ENCODE results near the gene C6orf89. TPM values are rescaled to one million over a fixed set of nuclear protein-coding genes. Genes with fewer than 3 reads are reported as not detected.

Gene C6orf89
- total RNA-seq, 4 donors from 2014 or later = 7.8 to 41.8 (median 28.2) TPM

DNA sequence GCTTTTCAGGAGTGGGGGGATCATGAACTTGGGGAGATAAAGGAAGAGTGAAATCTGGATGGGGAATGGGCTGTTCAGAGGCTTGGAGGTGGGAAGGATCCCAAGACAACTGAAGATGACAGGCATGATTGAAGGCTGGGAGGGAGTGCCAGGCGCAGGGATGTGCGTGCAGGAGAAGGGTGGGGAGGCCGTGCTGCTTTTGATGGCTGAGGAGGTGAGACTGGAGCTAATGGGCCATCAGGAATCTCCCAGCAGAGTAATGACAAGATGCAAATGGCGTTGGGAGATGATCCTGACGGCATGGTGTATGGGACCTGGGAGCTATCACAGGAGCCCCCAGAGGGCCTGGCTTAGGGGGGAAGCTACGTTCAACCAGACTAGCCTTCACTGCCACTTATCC lies 48.1 kb upstream of the C6orf89 start:
- 92 to 96% methylated on average over 5 to 6 of the region's 6 CpGs for WGBS, 2 donors (ENCODE audit: low coverage in 1 of 2)
- in situ Hi-C loops (cut with MboI; ENCODE audit: low pct_ligation_motif_present in 1 of 4, low pct_unique_long_range_greater_than_20kb in 1 of 4, low sequenced_read_pairs in 3 of 4) = no loop called here
- no peak for DNase-seq
- TF ChIP-seq POLR2A (IDR thresholded peaks at IDR 0.05) (no peak), POLR2AphosphoS5 (IDR thresholded peaks at IDR 0.05) (no peak), EP300 (IDR thresholded peaks at IDR 0.05; ENCODE audit: low read depth) (no peak)
- TF ChIP-seq, protein P1, sequence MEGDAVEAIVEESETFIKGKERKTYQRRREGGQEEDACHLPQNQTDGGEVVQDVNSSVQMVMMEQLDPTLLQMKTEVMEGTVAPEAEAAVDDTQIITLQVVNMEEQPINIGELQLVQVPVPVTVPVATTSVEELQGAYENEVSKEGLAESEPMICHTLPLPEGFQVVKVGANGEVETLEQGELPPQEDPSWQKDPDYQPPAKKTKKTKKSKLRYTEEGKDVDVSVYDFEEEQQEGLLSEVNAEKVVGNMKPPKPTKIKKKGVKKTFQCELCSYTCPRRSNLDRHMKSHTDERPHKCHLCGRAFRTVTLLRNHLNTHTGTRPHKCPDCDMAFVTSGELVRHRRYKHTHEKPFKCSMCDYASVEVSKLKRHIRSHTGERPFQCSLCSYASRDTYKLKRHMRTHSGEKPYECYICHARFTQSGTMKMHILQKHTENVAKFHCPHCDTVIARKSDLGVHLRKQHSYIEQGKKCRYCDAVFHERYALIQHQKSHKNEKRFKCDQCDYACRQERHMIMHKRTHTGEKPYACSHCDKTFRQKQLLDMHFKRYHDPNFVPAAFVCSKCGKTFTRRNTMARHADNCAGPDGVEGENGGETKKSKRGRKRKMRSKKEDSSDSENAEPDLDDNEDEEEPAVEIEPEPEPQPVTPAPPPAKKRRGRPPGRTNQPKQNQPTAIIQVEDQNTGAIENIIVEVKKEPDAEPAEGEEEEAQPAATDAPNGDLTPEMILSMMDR (IDR thresholded peaks at IDR 0.05) = no peak
- H3K36me3 ChIP-seq = no peaks in the 10 kb centered on the region
- intact Hi-C loops (cut with DNase I; ENCODE audit: low total_unique reads) = no loop called here
- peaks cover 32% of the 10 kb centered on the region for H3K27me3 ChIP-seq
- H3K27ac ChIP-seq = no peak overlapping the region
- H3K4me3 ChIP-seq = no peak overlapping the region
- peaks cover 7 to 24% (median 19%) of the 10 kb centered on the region in 4 donors for H3K4me1 ChIP-seq
- H3K9me3 ChIP-seq = no peaks in the 10 kb centered on the region

DNA sequence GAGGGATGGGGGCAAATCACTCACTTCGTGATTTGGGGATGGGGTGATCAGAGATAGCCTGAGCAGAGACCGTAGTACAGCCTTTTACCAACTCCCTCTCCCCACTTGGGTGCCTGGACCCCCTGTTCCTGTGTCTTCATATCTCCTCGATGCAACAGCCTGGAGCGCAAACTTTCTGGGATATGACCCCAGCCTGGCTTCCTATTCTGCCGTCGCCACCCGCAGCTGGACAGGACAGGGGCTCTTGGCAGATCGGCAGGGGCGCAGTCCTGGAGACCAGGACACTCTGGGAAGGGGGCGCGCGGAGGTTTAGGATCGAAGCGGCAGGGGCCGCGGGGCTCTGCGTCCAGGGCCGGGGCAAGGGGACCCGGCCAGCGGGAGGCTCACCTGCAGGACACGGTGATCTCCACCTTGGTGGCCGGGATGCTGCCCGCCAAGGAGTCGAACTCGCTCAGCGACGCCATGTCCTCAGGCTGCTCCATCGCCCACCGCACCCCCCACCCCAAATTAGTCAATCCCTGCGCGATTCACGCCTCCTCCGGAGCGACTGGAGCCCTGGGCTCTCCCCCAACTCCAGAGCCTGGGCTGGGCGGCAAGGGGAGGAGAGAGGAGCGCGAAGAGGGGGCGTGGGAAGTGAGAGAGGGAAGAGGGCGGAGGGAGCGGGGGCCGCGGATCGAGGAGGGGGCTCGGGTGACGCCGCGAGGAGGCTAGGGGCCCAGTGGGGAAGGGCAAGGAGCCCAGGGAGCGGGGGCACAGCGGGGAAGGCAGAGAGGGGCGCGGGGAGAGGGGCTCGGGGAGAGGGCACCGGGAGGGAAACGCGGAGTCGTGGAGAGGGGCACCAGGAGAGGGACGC lies 46.6 kb upstream of the C6orf89 start, which contains the start of gene CPNE5:
CPNE5 (minus strand) TSS at position 549 of the 853 bp plus-strand sequence; CDS start at position 482, 67 bp downstream.
- peak within 1 kb of the TSS in 1 of 4 donors; percentile 53 for H3K27ac ChIP-seq

DNA sequence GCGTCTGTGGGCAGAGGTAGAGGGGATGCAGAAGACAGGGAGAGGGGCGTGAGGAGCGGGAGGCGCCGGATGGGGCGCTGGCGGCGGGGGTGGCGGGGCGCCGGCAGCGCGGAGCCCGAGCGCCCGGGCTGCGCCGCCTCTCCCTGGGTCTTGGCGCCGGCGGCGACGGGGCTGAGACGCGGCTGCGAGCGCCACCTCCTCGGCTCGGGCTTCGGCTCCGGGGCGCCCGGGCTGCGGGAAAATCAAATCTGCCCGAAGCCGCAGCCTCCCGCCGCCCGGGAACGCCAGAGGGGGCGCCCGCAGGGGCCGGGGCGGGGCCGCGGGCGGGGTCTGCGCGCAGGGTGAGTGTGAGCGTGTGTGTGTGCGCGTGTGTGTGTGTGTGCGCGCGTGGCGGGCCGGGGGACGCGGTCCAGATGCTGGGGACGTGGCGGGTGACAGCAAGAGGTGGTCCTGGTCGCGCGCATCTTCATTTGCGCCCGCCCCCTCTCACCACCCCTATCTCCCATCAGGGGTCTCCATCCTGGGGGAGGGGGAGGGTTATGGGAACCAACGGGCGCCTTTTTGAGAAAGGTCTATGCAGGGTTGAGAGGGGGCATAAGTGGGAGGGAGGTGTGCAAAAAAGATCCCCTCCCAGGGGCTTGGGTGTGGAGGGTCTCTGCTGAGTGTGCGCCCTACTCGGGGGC lies 45.9 kb upstream of the C6orf89 start:
- H3K4me1 ChIP-seq = peaks cover 7 to 24% (median 19%) of the 10 kb centered on the region in 4 donors
- H3K4me3 ChIP-seq = peak overlapping the region; percentile 29 to 52 (median 38)
- 1% methylated on average over 42 of the region's 70 CpGs; no CpG with 5 or more reads in 1 of the 2 donors for WGBS, 2 donors (ENCODE audit: low coverage in 1 of 2)
- no peak for DNase-seq
- peaks cover 32% of the 10 kb centered on the region for H3K27me3 ChIP-seq
- TF ChIP-seq EP300 (IDR thresholded peaks at IDR 0.05; ENCODE audit: low read depth) (no peak), POLR2A (IDR thresholded peaks at IDR 0.05) (no peak), POLR2AphosphoS5 (IDR thresholded peaks at IDR 0.05) (no peak)
- TF ChIP-seq, protein P1 (IDR thresholded peaks at IDR 0.05) = peak in 1 of 5 experiments; percentile 19
- H3K9me3 ChIP-seq = no peaks in the 10 kb centered on the region
- in situ Hi-C loops (cut with MboI; ENCODE audit: low pct_ligation_motif_present in 1 of 4, low pct_unique_long_range_greater_than_20kb in 1 of 4, low sequenced_read_pairs in 3 of 4) = loop anchor here in 1 of 4 donors (5.0 kb wide), 1 partner anchor 68 kb away; no protein-coding TSS in a partner anchor
- H3K27ac ChIP-seq = peak overlapping the region in 1 of 4 donors; percentile 53
- intact Hi-C loops (cut with DNase I; ENCODE audit: low total_unique reads) = no loop called here
- H3K36me3 ChIP-seq = no peaks in the 10 kb centered on the region

More for the DNA sequence above, 46.6 kb upstream of the C6orf89 start, which contains the start of gene CPNE5:
- intact Hi-C loops (cut with DNase I; ENCODE audit: low total_unique reads) = no loop called here
- Histone ChIP-seq H3K4me1 (peaks cover 7 to 24% (median 19%) of the 10 kb centered on the region in 4 donors), H3K4me3 (peak within 1 kb of the TSS; percentile 29 to 52 (median 38)), H3K27me3 (peaks cover 32% of the 10 kb centered on the region), H3K9me3 (no peaks in the 10 kb centered on the region), H3K36me3 (no peaks in the 10 kb centered on the region)
- in situ Hi-C loops (cut with MboI; ENCODE audit: low pct_ligation_motif_present in 1 of 4, low pct_unique_long_range_greater_than_20kb in 1 of 4, low sequenced_read_pairs in 3 of 4) = no loop called here
- no peak for DNase-seq
- 26 to 58% methylated on average over 2 to 46 of the region's 57 CpGs for WGBS, 2 donors (ENCODE audit: low coverage in 1 of 2)
- TF ChIP-seq, protein P1 (IDR thresholded peaks at IDR 0.05) = no peak
- TF ChIP-seq POLR2A (IDR thresholded peaks at IDR 0.05) = no peak
- TF ChIP-seq EP300 (IDR thresholded peaks at IDR 0.05; ENCODE audit: low read depth) = no peak
- no peak for TF ChIP-seq POLR2AphosphoS5 (IDR thresholded peaks at IDR 0.05)
